ENCODE measurements around the gene GTF2H4. TPM values are rescaled to one million over a fixed set of nuclear protein-coding genes. Genes with fewer than 3 reads are reported as not detected.
"Not testable (repeated sequence)": the region's sequence is repeated elsewhere in the genome, so short reads cannot be mapped to it uniquely, and the experiment has no call there.

GTF2H4 gene
- total RNA-seq, 1 experiment from 2014 or later, result 33.9 TPM

DNA sequence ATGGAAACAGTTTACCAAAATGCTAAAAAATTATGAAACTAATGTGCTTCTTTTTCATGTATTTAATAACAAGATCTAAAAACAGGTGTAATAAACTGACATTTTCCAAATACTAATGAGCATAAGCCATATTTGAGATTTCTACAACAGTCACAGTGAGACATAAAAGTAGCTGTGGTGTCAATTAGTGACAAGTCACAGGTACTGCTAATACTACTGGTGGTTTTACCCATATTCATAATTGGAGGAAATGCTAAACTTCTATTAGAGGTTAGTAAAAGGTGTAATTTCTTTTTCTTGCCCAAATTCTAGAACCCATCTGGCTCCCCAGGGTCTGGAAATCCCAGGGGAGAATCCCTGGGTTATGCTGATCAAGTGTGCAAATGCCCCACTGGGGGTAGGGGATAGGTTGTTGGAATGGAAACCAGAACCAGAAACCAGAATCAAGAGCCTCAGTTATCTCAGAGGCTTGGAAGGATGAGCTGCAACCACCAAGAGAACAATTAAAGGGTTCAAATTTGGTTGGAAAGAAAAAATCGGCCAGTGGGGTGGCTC, 7.1 kb upstream of the GTF2H4 start:
- Mint-ChIP-seq H3K4me3 (ENCODE audit: unreplicated experiment) (no peak overlapping the region), H3K27ac (ENCODE audit: low read depth, unreplicated experiment) (no peak overlapping the region), H3K36me3 (ENCODE audit: insufficient read depth, unreplicated experiment) (peaks cover 32% of the 10 kb centered on the region), H3K9me3 (ENCODE audit: unreplicated experiment) (no peaks in the 10 kb centered on the region), H3K27me3 (ENCODE audit: insufficient read depth, unreplicated experiment) (no peaks in the 10 kb centered on the region), H3K4me1 (ENCODE audit: insufficient read depth, unreplicated experiment) (peaks cover 8% of the 10 kb centered on the region)
- no TSS peak for BruUV-seq (replicated peaks)
- DNase-seq (ENCODE audit: unreplicated experiment), result no peak
- ChIA-PET CTCF (interaction anchor here (0.7 to 5.1 kb wide), 2 partner anchors 14 to 312 kb away, joined by 3 to 24 read pairs; partner anchors contain the start of gene VARS2), POLR2A (interaction anchor here (0.8 to 5.8 kb wide), 4 partner anchors 11 to 170 kb away, joined by 3 to 36 read pairs (median 20); partner anchors contain the start of gene DDR1)
- TF ChIP-seq CTCF (IDR thresholded peaks at IDR 0.05; ENCODE audit: unreplicated experiment), result no peak
- intact Hi-C loops (cut with micrococcal nuclease), result no loop called here

DNA sequence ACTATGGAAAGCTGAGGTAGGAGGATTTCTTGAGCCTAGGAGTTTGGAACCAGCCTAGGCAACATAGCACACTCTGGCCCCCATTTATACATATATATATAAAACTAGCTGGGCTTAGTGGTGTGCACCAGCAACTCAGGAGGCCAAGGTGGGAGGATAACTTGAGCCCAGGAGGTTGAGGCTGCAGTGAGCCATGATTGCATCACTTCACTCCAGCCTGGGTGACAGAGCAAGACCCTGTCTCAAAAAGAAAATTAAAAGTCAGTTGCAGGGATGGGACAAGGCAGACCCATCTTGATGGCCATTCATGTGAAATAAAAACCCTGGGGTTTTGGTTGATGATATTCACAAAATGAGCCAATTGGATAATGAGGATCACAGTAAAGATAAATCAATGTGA, 6.6 kb upstream of the GTF2H4 start:
- Mint-ChIP-seq H3K4me1 (ENCODE audit: insufficient read depth, unreplicated experiment) (peaks cover 8% of the 10 kb centered on the region), H3K4me3 (ENCODE audit: unreplicated experiment) (no peak overlapping the region), H3K9me3 (ENCODE audit: unreplicated experiment) (no peaks in the 10 kb centered on the region), H3K36me3 (ENCODE audit: insufficient read depth, unreplicated experiment) (peaks cover 31% of the 10 kb centered on the region), H3K27ac (ENCODE audit: low read depth, unreplicated experiment) (no peak overlapping the region), H3K27me3 (ENCODE audit: insufficient read depth, unreplicated experiment) (no peaks in the 10 kb centered on the region)
- TF ChIP-seq CTCF (IDR thresholded peaks at IDR 0.05; ENCODE audit: unreplicated experiment), result no peak
- intact Hi-C loops (cut with micrococcal nuclease), result no loop called here
- DNase-seq (ENCODE audit: unreplicated experiment), result no peak
- ChIA-PET POLR2A (interaction anchor here (0.8 to 5.8 kb wide), 5 partner anchors 12 to 169 kb away, joined by 3 to 36 read pairs (median 5); partner anchors contain the start of gene DDR1), CTCF (interaction anchor here (0.7 to 5.1 kb wide), 4 partner anchors 13 to 312 kb away, joined by 3 to 24 read pairs (median 3); partner anchors contain the start of gene VARS2)
- BruUV-seq (replicated peaks), result no TSS peak

DNA sequence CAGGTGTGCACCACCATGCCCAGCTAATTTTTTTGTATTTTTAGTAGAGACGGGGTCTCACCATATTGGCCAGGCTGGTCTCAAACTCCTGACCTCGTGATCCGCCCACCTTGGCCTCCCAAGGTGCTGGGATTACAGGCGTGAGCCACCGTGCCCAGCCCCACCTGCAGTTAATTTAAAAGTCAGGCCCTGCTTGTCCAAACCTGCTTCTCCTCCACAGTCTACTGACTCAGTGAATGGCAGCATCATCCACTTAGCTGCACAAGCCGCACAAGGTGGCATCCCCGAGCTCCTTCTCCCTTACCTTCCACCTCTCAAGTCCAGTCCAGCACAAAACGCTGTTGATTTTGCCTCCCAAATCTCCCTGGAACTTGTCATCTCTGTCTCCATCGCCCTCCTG, 5.8 kb upstream of the GTF2H4 start:
- intact Hi-C loops (cut with micrococcal nuclease); H3K4me1 Mint-ChIP-seq (ENCODE audit: insufficient read depth, unreplicated experiment); H3K4me3 Mint-ChIP-seq (ENCODE audit: unreplicated experiment); BruUV-seq (replicated peaks); H3K27me3 Mint-ChIP-seq (ENCODE audit: insufficient read depth, unreplicated experiment); H3K9me3 Mint-ChIP-seq (ENCODE audit: unreplicated experiment); DNase-seq (ENCODE audit: unreplicated experiment): not testable (repeated sequence)
- H3K36me3 Mint-ChIP-seq (ENCODE audit: insufficient read depth, unreplicated experiment), result peaks cover 27% of the 10 kb centered on the region
- ChIA-PET POLR2A (interaction anchor here (0.9 to 5.8 kb wide), 5 partner anchors 12 to 21 kb away, joined by 3 to 36 read pairs (median 5); partner anchors contain the start of genes DDR1 and VARS2), CTCF (interaction anchor here (0.9 to 5.1 kb wide), 5 partner anchors 12 to 357 kb away, joined by 3 to 24 read pairs (median 3); partner anchors contain the start of gene VARS2)
- peak overlapping the region; percentile 49 for H3K27ac Mint-ChIP-seq (ENCODE audit: low read depth, unreplicated experiment)

GRCh38 chr6:30902709-30903108, 5.3 kb upstream of the GTF2H4 start:
- Mint-ChIP-seq H3K9me3 (ENCODE audit: unreplicated experiment) (no peaks in the 10 kb centered on the region), H3K36me3 (ENCODE audit: insufficient read depth, unreplicated experiment) (peaks cover 27% of the 10 kb centered on the region), H3K4me1 (ENCODE audit: insufficient read depth, unreplicated experiment) (peaks cover 8% of the 10 kb centered on the region), H3K27me3 (ENCODE audit: insufficient read depth, unreplicated experiment) (no peaks in the 10 kb centered on the region), H3K4me3 (ENCODE audit: unreplicated experiment) (no peak overlapping the region), H3K27ac (ENCODE audit: low read depth, unreplicated experiment) (peak overlapping the region; percentile 49)
- CTCF ChIA-PET, result interaction anchor here (0.9 to 5.1 kb wide), 5 partner anchors 12 to 358 kb away, joined by 3 to 24 read pairs (median 3); partner anchors contain the start of gene VARS2
- no peak for DNase-seq (ENCODE audit: unreplicated experiment)
- BruUV-seq (replicated peaks), result no TSS peak
- POLR2A ChIA-PET, result interaction anchor here (0.9 to 5.8 kb wide), 5 partner anchors 11 to 22 kb away, joined by 3 to 36 read pairs (median 5); partner anchors contain the start of genes DDR1 and VARS2
- intact Hi-C loops (cut with micrococcal nuclease), result no loop called here
- TF ChIP-seq CTCF (IDR thresholded peaks at IDR 0.05; ENCODE audit: unreplicated experiment), result no peak

All from MCF 10A (cell line).